Inflammatory macrophage treated with lipopolysaccharide for 1 hour (primary cell): ENCODE measurements around the gene FOXN1.
"Not testable (repeated sequence)": the region's sequence is repeated elsewhere in the genome, so short reads cannot be mapped to it uniquely, and the experiment has no call there.

Source experiments
- DNase-seq, 2 donors: peaks; one replicate each; pipeline ENCODE4 v3.0.0-alpha.2; 2020 to 2022

The FOXN1 gene

GRCh38 chr17:28501421-28502284 is 4.5 kb upstream of the FOXN1 start:
- no peak for DNase-seq

GRCh38 chr17:28503420-28503819 is 2.7 kb upstream of the FOXN1 start:
- no peak for DNase-seq

GRCh38 chr17:28506763-28507487 is 777 bp downstream of the FOXN1 start:
- DNase-seq, result peak in 1 of 2 donors; percentile 49

GRCh38 chr17:28507567-28508203 is 1.5 kb downstream of the FOXN1 start:
- DNase-seq, result no peak

- DNase-seq, result no peak
These were observed 2.1 kb downstream of the FOXN1 start for GRCh38 chr17:28508211-28508724.

- DNase-seq, result peak; percentile 67 to 78
These were observed 3.6 kb downstream of the FOXN1 start for GRCh38 chr17:28509789-28510188.

GRCh38 chr17:28511858-28512461 is 5.8 kb downstream of the FOXN1 start:
- DNase-seq, result no peak

GRCh38 chr17:28513476-28513875 is 7.3 kb downstream of the FOXN1 start:
- DNase-seq, result no peak

- no peak for DNase-seq
These were observed 8.4 kb downstream of the FOXN1 start for GRCh38 chr17:28514561-28515002.

- no peak for DNase-seq
These were observed 9.4 kb downstream of the FOXN1 start for GRCh38 chr17:28515518-28515917.

- peak; percentile 33 to 39 for DNase-seq
These were observed 12.0 kb downstream of the FOXN1 start for GRCh38 chr17:28518132-28518531.

GRCh38 chr17:28518578-28518977 is 12.4 kb downstream of the FOXN1 start:
- no peak for DNase-seq

GRCh38 chr17:28519236-28519635 is 13.1 kb downstream of the FOXN1 start:
- DNase-seq, result no peak

- DNase-seq, result no peak
These were observed 14.5 kb downstream of the FOXN1 start for GRCh38 chr17:28520687-28521086.

GRCh38 chr17:28521311-28522085 is 15.3 kb downstream of the FOXN1 start:
- DNase-seq, result no peak

- not testable (repeated sequence) for DNase-seq
These were observed 16.1 kb downstream of the FOXN1 start for GRCh38 chr17:28522281-28522680.

- no peak for DNase-seq
These were observed 17.0 kb downstream of the FOXN1 start for GRCh38 chr17:28523186-28523585.

GRCh38 chr17:28523876-28524275 is 17.7 kb downstream of the FOXN1 start:
- DNase-seq, result no peak

GRCh38 chr17:28524476-28525424 is 18.6 kb downstream of the FOXN1 start:
- no peak for DNase-seq

- no peak for DNase-seq
These were observed 20.2 kb downstream of the FOXN1 start for GRCh38 chr17:28526381-28526780.

- no peak for DNase-seq
These were observed 21.1 kb downstream of the FOXN1 start for GRCh38 chr17:28527181-28527681.
